ENCODE results near the gene SCNN1G. TPM values are rescaled to one million over a fixed set of nuclear protein-coding genes. Genes with fewer than 3 reads are reported as not detected.
"Not testable (repeated sequence)": the region's sequence is repeated elsewhere in the genome, so short reads cannot be mapped to it uniquely, and the experiment has no call there.

SCNN1G gene
- total RNA-seq, 2 donors from 2014 or later: not detected

- Mint-ChIP-seq H3K4me1 (ENCODE audit: low read depth) (no peaks in the 10 kb centered on the region), H3K9me3 (peaks cover 0 to 1% of the 10 kb centered on the region in 2 donors), H3K27ac (no peak overlapping the region), H3K36me3 (ENCODE audit: insufficient read depth in 2 of 2) (no peaks in the 10 kb centered on the region), H3K4me3 (no peak overlapping the region), H3K27me3 (ENCODE audit: low read depth) (peaks cover 2% of the 10 kb centered on the region)
- ATAC-seq (replicated peaks in 1 of 2) (peak; percentile 21 to 35), DNase-seq (no peak)
These were observed 69.8 kb downstream of the SCNN1G start for GRCh38 chr16:23252310-23252709.

DNA sequence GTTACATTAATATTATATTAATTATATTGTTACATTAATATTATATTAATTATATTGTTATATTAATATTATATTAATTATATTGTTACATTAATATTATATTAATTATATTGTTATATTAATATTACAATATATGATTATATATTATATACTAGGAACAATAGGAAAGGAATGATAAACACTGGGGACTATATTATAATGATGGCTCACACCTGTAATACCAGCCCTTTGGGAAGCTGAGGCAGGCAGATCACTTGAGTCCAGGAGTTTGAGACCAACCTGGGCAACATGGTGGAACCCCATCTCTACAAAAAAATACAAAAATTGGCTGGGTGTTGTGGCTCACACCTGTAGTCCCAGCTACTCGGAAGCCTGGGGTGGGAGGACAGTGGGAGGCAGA lies 71.1 kb downstream of the SCNN1G start:
- DNase-seq; H3K36me3 Mint-ChIP-seq (ENCODE audit: insufficient read depth in 2 of 2); H3K4me3 Mint-ChIP-seq; H3K4me1 Mint-ChIP-seq (ENCODE audit: low read depth); H3K27ac Mint-ChIP-seq; H3K9me3 Mint-ChIP-seq; H3K27me3 Mint-ChIP-seq (ENCODE audit: low read depth); ATAC-seq (replicated peaks in 1 of 2): not testable (repeated sequence)

GRCh38 chr16:23254338-23254737 lies 71.8 kb downstream of the SCNN1G start:
- Mint-ChIP-seq H3K9me3 (peaks cover 0 to 1% of the 10 kb centered on the region in 2 donors), H3K4me1 (ENCODE audit: low read depth) (no peaks in the 10 kb centered on the region), H3K4me3 (no peak overlapping the region), H3K36me3 (ENCODE audit: insufficient read depth in 2 of 2) (peaks cover 0 to 2% of the 10 kb centered on the region in 2 donors), H3K27me3 (ENCODE audit: low read depth) (peaks cover 5% of the 10 kb centered on the region), H3K27ac (no peak overlapping the region)
- no peak for DNase-seq
- ATAC-seq (replicated peaks in 1 of 2): peak; percentile 17 to 60

- Mint-ChIP-seq H3K36me3 (ENCODE audit: insufficient read depth in 2 of 2) (peaks cover 0 to 2% of the 10 kb centered on the region in 2 donors), H3K27me3 (ENCODE audit: low read depth) (peaks cover 5% of the 10 kb centered on the region), H3K4me1 (ENCODE audit: low read depth) (no peaks in the 10 kb centered on the region), H3K4me3 (no peak overlapping the region), H3K9me3 (no peaks in the 10 kb centered on the region), H3K27ac (no peak overlapping the region)
- DNase-seq: no peak
- ATAC-seq (replicated peaks in 1 of 2): peak; percentile 44 to 46
These were observed 72.5 kb downstream of the SCNN1G start for GRCh38 chr16:23255000-23255399.

- Mint-ChIP-seq H3K9me3 (no peaks in the 10 kb centered on the region), H3K4me1 (ENCODE audit: low read depth) (no peaks in the 10 kb centered on the region), H3K4me3 (no peak overlapping the region), H3K27ac (no peak overlapping the region), H3K27me3 (ENCODE audit: low read depth) (peaks cover 5% of the 10 kb centered on the region), H3K36me3 (ENCODE audit: insufficient read depth in 2 of 2) (peaks cover 0 to 2% of the 10 kb centered on the region in 2 donors)
- DNase-seq (no peak), ATAC-seq (replicated peaks in 1 of 2) (no peak)
These were observed 73.9 kb downstream of the SCNN1G start for GRCh38 chr16:23256440-23256839.

DNA sequence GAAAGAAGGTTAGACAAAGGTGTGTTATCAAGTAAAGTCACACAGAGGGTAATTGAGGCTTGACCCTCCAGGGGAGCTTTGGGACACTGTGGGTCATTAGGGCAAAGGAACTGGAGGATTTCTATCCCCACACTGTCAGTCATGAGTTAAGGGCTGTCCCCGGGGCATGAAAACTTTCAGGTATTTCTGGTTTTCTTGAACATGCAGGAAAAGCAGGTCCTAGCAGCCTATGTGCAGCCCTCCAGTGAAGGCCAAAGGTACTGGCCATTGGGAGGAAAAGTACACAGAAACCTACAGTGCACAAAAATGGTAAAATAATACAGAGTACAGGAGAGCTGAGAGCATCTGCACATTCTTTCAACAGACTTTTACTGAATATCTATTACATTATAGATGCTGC lies 75.1 kb downstream of the SCNN1G start:
- peaks cover 14% of the 10 kb centered on the region for H3K27me3 Mint-ChIP-seq (ENCODE audit: low read depth)
- peaks cover 0 to 2% of the 10 kb centered on the region in 2 donors for H3K36me3 Mint-ChIP-seq (ENCODE audit: insufficient read depth in 2 of 2)
- DNase-seq (no peak), ATAC-seq (replicated peaks in 1 of 2) (no peak)
- H3K4me3 Mint-ChIP-seq: no peak overlapping the region
- H3K4me1 Mint-ChIP-seq (ENCODE audit: low read depth): no peaks in the 10 kb centered on the region
- no peak overlapping the region for H3K27ac Mint-ChIP-seq
- H3K9me3 Mint-ChIP-seq: no peaks in the 10 kb centered on the region

DNA sequence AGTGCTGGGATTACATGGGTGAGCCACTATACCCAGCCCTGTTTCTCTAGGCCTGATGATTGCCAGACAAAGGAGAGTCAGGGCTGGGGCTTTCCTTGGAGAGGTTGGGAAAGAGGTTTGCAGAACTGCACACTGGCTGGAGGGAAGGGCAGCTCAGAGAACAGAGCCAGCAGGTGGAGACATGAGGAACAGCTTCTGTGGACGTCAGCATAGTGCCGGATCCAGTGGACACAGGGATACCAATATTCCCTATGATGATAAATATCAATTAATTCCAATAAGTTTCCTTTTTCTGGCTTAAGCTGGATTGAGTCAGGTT lies 76.3 kb downstream of the SCNN1G start:
- Mint-ChIP-seq H3K4me1 (ENCODE audit: low read depth) (no peaks in the 10 kb centered on the region), H3K36me3 (ENCODE audit: insufficient read depth in 2 of 2) (peaks cover 0 to 2% of the 10 kb centered on the region in 2 donors), H3K9me3 (no peaks in the 10 kb centered on the region), H3K27ac (no peak overlapping the region), H3K4me3 (no peak overlapping the region), H3K27me3 (ENCODE audit: low read depth) (peaks cover 21% of the 10 kb centered on the region)
- ATAC-seq (replicated peaks in 1 of 2) (no peak), DNase-seq (no peak)

Other genes starting within 250 kb of the SCNN1G start
- gene USP31, start 33.3 kb upstream of the SCNN1G start, total RNA-seq: 1 to 10 TPM; 4.1 to 6.1 TPM
- not detected for gene SCNN1B, start 119.6 kb downstream of the SCNN1G start, total RNA-seq